ENCODE measurements around the gene CACFD1. TPM values are rescaled to one million over a fixed set of nuclear protein-coding genes. Genes with fewer than 3 reads are reported as not detected.

CACFD1 gene
- total and polyA plus RNA-seq, 9 of the 15 experiments (the other 6 are each of a cell fraction or from before 2014, with no cell fraction given), result 0.11 to 1.4 (median 1.1) TPM; not detected in 2

DNA sequence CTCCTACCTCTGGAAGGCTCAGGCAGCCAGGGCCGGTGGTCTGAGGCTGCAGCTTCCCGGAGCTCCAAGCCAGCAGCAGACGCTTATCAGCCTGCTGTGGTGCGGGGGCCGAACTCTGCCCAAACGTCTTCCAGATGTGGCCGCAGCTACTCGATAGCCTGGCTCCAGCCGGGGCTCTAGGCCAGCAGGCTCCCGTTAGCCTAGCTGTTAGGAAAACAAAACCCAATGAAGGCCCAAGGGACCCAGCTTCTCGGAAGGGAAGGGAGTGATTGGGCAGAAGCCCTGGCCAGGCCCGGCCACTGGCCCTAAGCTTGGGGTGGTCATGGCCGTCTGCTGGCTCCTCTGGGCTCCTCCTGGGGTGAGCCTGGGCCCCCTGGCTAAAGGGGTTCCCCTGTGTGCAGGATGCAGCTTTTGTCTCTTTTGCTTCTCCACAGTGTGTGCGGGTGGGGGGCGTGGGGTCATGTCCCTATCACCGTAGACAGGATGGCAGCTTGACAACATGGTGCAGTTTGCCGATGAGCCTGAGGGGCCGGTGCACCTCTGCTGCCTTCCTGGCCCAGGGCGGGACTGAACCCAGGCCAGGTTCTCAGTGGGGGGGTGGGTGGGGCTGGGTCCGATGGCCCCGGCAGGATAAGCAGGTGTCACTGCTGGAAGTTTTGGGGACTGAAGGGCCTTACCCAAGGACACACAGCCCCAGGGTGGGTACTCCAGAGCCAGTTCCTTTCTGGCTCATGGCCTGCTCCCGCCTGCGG is 46.3 kb downstream of the CACFD1 start (continued):
- TF ChIP-seq, protein P1, sequence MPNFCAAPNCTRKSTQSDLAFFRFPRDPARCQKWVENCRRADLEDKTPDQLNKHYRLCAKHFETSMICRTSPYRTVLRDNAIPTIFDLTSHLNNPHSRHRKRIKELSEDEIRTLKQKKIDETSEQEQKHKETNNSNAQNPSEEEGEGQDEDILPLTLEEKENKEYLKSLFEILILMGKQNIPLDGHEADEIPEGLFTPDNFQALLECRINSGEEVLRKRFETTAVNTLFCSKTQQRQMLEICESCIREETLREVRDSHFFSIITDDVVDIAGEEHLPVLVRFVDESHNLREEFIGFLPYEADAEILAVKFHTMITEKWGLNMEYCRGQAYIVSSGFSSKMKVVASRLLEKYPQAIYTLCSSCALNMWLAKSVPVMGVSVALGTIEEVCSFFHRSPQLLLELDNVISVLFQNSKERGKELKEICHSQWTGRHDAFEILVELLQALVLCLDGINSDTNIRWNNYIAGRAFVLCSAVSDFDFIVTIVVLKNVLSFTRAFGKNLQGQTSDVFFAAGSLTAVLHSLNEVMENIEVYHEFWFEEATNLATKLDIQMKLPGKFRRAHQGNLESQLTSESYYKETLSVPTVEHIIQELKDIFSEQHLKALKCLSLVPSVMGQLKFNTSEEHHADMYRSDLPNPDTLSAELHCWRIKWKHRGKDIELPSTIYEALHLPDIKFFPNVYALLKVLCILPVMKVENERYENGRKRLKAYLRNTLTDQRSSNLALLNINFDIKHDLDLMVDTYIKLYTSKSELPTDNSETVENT (CRISPR knock-in tag; IDR thresholded peaks at IDR 0.05), result no peak
- TF ChIP-seq XRCC4 (IDR thresholded peaks at IDR 0.05; ENCODE audit: extremely low read depth, insufficient read depth, insufficient read length), result no peak
- no peak for TF ChIP-seq ZNF707 (CRISPR knock-in tag; conservative IDR thresholded peaks at IDR 0.05)
- TF ChIP-seq CBFA2T3 (IDR thresholded peaks at IDR 0.05), result peak; percentile 89
- TF ChIP-seq, protein P2, sequence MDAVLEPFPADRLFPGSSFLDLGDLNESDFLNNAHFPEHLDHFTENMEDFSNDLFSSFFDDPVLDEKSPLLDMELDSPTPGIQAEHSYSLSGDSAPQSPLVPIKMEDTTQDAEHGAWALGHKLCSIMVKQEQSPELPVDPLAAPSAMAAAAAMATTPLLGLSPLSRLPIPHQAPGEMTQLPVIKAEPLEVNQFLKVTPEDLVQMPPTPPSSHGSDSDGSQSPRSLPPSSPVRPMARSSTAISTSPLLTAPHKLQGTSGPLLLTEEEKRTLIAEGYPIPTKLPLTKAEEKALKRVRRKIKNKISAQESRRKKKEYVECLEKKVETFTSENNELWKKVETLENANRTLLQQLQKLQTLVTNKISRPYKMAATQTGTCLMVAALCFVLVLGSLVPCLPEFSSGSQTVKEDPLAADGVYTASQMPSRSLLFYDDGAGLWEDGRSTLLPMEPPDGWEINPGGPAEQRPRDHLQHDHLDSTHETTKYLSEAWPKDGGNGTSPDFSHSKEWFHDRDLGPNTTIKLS (IDR thresholded peaks at IDR 0.05; ENCODE audit: borderline replicate concordance, low read depth), result no peak
- TF ChIP-seq YY1 (IDR thresholded peaks at IDR 0.05; ENCODE audit: borderline replicate concordance in 1 of 3, control insufficient read depth in 1 of 3, extremely low read depth in 1 of 3, insufficient read depth in 3 of 3, insufficient read length in 1 of 3, insufficient replicate concordance in 2 of 3, low read depth in 1 of 3, low read length in 2 of 3), result peak in 1 of 3 experiments; percentile 21
- no peak; the same call in 1 of the 2 replicates for TF ChIP-seq ZBTB1 (CRISPR knock-in tag; IDR thresholded peaks at IDR 0.05; ENCODE audit: borderline replicate concordance, low read depth)
- peak; percentile 54; the same call in 1 of the 2 replicates for TF ChIP-seq PML (IDR thresholded peaks at IDR 0.05; ENCODE audit: low read length)
- TF ChIP-seq RBM39 (optimal IDR thresholded peaks at IDR 0.05; ENCODE audit: low read depth, low read length), result no peak
- TF ChIP-seq, protein P3, sequence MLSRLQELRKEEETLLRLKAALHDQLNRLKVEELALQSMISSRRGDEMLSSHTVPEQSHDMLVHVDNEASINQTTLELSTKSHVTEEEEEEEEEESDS (CRISPR knock-in tag; IDR thresholded peaks at IDR 0.05), result no peak
- TF ChIP-seq, protein P4, sequence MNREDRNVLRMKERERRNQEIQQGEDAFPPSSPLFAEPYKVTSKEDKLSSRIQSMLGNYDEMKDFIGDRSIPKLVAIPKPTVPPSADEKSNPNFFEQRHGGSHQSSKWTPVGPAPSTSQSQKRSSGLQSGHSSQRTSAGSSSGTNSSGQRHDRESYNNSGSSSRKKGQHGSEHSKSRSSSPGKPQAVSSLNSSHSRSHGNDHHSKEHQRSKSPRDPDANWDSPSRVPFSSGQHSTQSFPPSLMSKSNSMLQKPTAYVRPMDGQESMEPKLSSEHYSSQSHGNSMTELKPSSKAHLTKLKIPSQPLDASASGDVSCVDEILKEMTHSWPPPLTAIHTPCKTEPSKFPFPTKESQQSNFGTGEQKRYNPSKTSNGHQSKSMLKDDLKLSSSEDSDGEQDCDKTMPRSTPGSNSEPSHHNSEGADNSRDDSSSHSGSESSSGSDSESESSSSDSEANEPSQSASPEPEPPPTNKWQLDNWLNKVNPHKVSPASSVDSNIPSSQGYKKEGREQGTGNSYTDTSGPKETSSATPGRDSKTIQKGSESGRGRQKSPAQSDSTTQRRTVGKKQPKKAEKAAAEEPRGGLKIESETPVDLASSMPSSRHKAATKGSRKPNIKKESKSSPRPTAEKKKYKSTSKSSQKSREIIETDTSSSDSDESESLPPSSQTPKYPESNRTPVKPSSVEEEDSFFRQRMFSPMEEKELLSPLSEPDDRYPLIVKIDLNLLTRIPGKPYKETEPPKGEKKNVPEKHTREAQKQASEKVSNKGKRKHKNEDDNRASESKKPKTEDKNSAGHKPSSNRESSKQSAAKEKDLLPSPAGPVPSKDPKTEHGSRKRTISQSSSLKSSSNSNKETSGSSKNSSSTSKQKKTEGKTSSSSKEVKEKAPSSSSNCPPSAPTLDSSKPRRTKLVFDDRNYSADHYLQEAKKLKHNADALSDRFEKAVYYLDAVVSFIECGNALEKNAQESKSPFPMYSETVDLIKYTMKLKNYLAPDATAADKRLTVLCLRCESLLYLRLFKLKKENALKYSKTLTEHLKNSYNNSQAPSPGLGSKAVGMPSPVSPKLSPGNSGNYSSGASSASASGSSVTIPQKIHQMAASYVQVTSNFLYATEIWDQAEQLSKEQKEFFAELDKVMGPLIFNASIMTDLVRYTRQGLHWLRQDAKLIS (CRISPR knock-in tag; IDR thresholded peaks at IDR 0.05), result no peak
- TF ChIP-seq, protein P5, sequence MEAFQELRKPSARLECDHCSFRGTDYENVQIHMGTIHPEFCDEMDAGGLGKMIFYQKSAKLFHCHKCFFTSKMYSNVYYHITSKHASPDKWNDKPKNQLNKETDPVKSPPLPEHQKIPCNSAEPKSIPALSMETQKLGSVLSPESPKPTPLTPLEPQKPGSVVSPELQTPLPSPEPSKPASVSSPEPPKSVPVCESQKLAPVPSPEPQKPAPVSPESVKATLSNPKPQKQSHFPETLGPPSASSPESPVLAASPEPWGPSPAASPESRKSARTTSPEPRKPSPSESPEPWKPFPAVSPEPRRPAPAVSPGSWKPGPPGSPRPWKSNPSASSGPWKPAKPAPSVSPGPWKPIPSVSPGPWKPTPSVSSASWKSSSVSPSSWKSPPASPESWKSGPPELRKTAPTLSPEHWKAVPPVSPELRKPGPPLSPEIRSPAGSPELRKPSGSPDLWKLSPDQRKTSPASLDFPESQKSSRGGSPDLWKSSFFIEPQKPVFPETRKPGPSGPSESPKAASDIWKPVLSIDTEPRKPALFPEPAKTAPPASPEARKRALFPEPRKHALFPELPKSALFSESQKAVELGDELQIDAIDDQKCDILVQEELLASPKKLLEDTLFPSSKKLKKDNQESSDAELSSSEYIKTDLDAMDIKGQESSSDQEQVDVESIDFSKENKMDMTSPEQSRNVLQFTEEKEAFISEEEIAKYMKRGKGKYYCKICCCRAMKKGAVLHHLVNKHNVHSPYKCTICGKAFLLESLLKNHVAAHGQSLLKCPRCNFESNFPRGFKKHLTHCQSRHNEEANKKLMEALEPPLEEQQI (IDR thresholded peaks at IDR 0.05), result no peak
- TF ChIP-seq, protein P6, sequence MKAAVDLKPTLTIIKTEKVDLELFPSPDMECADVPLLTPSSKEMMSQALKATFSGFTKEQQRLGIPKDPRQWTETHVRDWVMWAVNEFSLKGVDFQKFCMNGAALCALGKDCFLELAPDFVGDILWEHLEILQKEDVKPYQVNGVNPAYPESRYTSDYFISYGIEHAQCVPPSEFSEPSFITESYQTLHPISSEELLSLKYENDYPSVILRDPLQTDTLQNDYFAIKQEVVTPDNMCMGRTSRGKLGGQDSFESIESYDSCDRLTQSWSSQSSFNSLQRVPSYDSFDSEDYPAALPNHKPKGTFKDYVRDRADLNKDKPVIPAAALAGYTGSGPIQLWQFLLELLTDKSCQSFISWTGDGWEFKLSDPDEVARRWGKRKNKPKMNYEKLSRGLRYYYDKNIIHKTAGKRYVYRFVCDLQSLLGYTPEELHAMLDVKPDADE (conservative IDR thresholded peaks at IDR 0.05; ENCODE audit: control insufficient read depth, low read depth, low read length), result 0 out of 2 replicates have a peak, but pooled peaks have one; percentile 72
